ENCODE data around the gene CPNE4.

DNA sequence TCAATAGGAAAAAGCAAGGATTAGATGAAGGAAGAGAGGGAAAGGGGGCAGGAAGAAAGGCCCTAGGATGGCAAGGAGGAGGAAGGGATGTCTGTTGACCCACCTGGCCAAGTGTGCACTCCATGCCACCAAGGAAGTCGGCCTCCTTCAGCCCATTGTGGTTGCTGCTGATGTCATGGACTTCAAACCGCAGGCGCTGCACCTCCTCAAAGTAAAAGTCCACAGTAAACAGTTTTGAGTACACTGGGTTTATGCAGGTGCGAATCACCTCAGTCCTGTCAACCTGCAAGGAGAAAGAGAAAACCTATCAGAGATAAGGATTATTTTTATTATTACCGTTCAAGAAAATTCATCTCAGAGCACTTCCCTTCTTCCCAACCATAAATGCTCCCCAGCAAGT lies 311.5 kb downstream of the CPNE4 start:
- TF ChIP-seq, protein P1, sequence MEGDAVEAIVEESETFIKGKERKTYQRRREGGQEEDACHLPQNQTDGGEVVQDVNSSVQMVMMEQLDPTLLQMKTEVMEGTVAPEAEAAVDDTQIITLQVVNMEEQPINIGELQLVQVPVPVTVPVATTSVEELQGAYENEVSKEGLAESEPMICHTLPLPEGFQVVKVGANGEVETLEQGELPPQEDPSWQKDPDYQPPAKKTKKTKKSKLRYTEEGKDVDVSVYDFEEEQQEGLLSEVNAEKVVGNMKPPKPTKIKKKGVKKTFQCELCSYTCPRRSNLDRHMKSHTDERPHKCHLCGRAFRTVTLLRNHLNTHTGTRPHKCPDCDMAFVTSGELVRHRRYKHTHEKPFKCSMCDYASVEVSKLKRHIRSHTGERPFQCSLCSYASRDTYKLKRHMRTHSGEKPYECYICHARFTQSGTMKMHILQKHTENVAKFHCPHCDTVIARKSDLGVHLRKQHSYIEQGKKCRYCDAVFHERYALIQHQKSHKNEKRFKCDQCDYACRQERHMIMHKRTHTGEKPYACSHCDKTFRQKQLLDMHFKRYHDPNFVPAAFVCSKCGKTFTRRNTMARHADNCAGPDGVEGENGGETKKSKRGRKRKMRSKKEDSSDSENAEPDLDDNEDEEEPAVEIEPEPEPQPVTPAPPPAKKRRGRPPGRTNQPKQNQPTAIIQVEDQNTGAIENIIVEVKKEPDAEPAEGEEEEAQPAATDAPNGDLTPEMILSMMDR (IDR thresholded peaks at IDR 0.05): no peak
- TF ChIP-seq POLR2A (IDR thresholded peaks at IDR 0.05) (no peak), POLR2AphosphoS5 (IDR thresholded peaks at IDR 0.05) (no peak), EP300 (IDR thresholded peaks at IDR 0.05) (no peak)

All from stomach (tissue), 4 donors.